Measurements from ENCODE around the gene PGP.

Gene PGP

GRCh38 chr16:2199095-2199494, 15.5 kb downstream of the PGP start:
- no peak for DNase-seq (ENCODE audit: low spot score)

GRCh38 chr16:2198283-2198682, 16.4 kb downstream of the PGP start:
- no peak for DNase-seq (ENCODE audit: low spot score)

- no peak for DNase-seq (ENCODE audit: low spot score)
Measured at GRCh38 chr16:2197765-2198164, 16.9 kb downstream of the PGP start.

GRCh38 chr16:2196981-2197511, 17.6 kb downstream of the PGP start:
- DNase-seq (ENCODE audit: low spot score): no peak

- no peak for DNase-seq (ENCODE audit: low spot score)
Measured at GRCh38 chr16:2196162-2196980, 18.3 kb downstream of the PGP start, which contains the start of gene CASKIN1. CASKIN1 (minus strand) TSS chr16:2196605; CDS start chr16:2196432, 173 bp downstream.

- no peak for DNase-seq (ENCODE audit: low spot score)
Measured at GRCh38 chr16:2195322-2196161, 19.1 kb downstream of the PGP start.

- DNase-seq (ENCODE audit: low spot score): peak; percentile 27
Measured at GRCh38 chr16:2194852-2195321, 19.8 kb downstream of the PGP start.

GRCh38 chr16:2194166-2194834, 20.3 kb downstream of the PGP start:
- no peak for DNase-seq (ENCODE audit: low spot score)

- no peak for DNase-seq (ENCODE audit: low spot score)
Measured at GRCh38 chr16:2191446-2191706, 23.3 kb downstream of the PGP start.

- no peak for DNase-seq (ENCODE audit: low spot score)
Measured at GRCh38 chr16:2190659-2191445, 23.8 kb downstream of the PGP start.

GRCh38 chr16:2190002-2190658, 24.5 kb downstream of the PGP start:
- no peak for DNase-seq (ENCODE audit: low spot score)

- no peak for DNase-seq (ENCODE audit: low spot score)
Measured at GRCh38 chr16:2189252-2189893, 25.3 kb downstream of the PGP start.

GRCh38 chr16:2188395-2188794, 26.2 kb downstream of the PGP start:
- no peak for DNase-seq (ENCODE audit: low spot score)

- DNase-seq (ENCODE audit: low spot score): no peak
Measured at GRCh38 chr16:2187212-2187611, 27.4 kb downstream of the PGP start.

GRCh38 chr16:2186505-2186904, 28.1 kb downstream of the PGP start:
- DNase-seq (ENCODE audit: low spot score): no peak

GRCh38 chr16:2186064-2186463, 28.6 kb downstream of the PGP start:
- no peak for DNase-seq (ENCODE audit: low spot score)

GRCh38 chr16:2184962-2185361, 29.7 kb downstream of the PGP start:
- DNase-seq (ENCODE audit: low spot score): no peak

- no peak for DNase-seq (ENCODE audit: low spot score)
Measured at GRCh38 chr16:2184346-2184745, 30.3 kb downstream of the PGP start.

- no peak for DNase-seq (ENCODE audit: low spot score)
Measured at GRCh38 chr16:2183671-2184070, 31.0 kb downstream of the PGP start.

- no peak for DNase-seq (ENCODE audit: low spot score)
Measured at GRCh38 chr16:2181952-2182351, 32.7 kb downstream of the PGP start.
